HG02763 (cell line): ENCODE measurements around the gene TEN1.

ENCODE experiments used
- ATAC-seq: cut with Tn5 transposase; IDR thresholded peaks from one replicate; pipeline ENCODE4 v1.9.1; 2021; ENCODE audit warnings: mild to moderate bottlenecking, moderate library complexity; ENCODE audit not compliant: unreplicated experiment

Gene TEN1

GRCh38 chr17:76005263-76006149 lies 26.5 kb downstream of the TEN1 start:
- no peak for ATAC-seq

- ATAC-seq: no peak
Measured at GRCh38 chr17:76007131-76007849, 28.2 kb downstream of the TEN1 start.

- no peak for ATAC-seq
Measured at GRCh38 chr17:76007850-76008165, 28.8 kb downstream of the TEN1 start.

- ATAC-seq: no peak
Measured at GRCh38 chr17:76008208-76008607, 29.2 kb downstream of the TEN1 start.

- no peak for ATAC-seq
Measured at GRCh38 chr17:76008630-76009425, 29.8 kb downstream of the TEN1 start.

- ATAC-seq: no peak
Measured at GRCh38 chr17:76009447-76009846, 30.4 kb downstream of the TEN1 start.

- no peak for ATAC-seq
Measured at GRCh38 chr17:76009969-76010661, 31.1 kb downstream of the TEN1 start.

GRCh38 chr17:76011951-76012350 lies 32.9 kb downstream of the TEN1 start:
- no peak for ATAC-seq

GRCh38 chr17:76013377-76013932 lies 34.4 kb downstream of the TEN1 start:
- ATAC-seq: no peak

GRCh38 chr17:76014100-76014924 lies 35.3 kb downstream of the TEN1 start:
- ATAC-seq: no peak

- ATAC-seq: no peak
Measured at GRCh38 chr17:76014925-76015261, 35.9 kb downstream of the TEN1 start.

GRCh38 chr17:76017481-76018339 lies 38.7 kb downstream of the TEN1 start:
- ATAC-seq: no peak

GRCh38 chr17:76018340-76018680 lies 39.3 kb downstream of the TEN1 start:
- no peak for ATAC-seq

- no peak for ATAC-seq
Measured at GRCh38 chr17:76018801-76019200, 39.8 kb downstream of the TEN1 start.

- no peak for ATAC-seq
Measured at GRCh38 chr17:76019833-76020467, 40.9 kb downstream of the TEN1 start.

GRCh38 chr17:76022285-76022684 lies 43.2 kb downstream of the TEN1 start:
- no peak for ATAC-seq

GRCh38 chr17:76022973-76023899 lies 44.2 kb downstream of the TEN1 start:
- no peak for ATAC-seq

- no peak for ATAC-seq
Measured at GRCh38 chr17:76023900-76024237, 44.8 kb downstream of the TEN1 start.
